H1 (cell line): ENCODE data around the gene GLCE. TPM values are rescaled to one million over a fixed set of nuclear protein-coding genes. Genes with fewer than 3 reads are reported as not detected.

Experiments used
- CTCF ChIA-PET: fragments of 300-600 bp; sonication (Branson Sonifier 250); formaldehyde crosslinking; loops from one replicate; lab custom pipeline; 2021; ENCODE audit not compliant: partially characterized antibody; lab: Charles Lee
- POLR2A ChIA-PET: fragments of 300-600 bp; sonication (Branson Sonifier 250); formaldehyde crosslinking; loops from one replicate; lab custom pipeline; 2021; ENCODE audit warnings: inconsistent platforms; ENCODE audit not compliant: partially characterized antibody; lab: Charles Lee
- DNase-seq, 2 experiments: peaks; one replicate each; pipeline versions ENCODE4 v3.0.0 to v3.0.0-alpha.2; 2010 to 2022; ENCODE audit warnings: low spot score in 2 of 2, low read depth in 1 of 2, mixed read lengths in 1 of 2
- FAIRE-seq: peaks from 2 replicates; lab custom pipeline; 2011; peaks lifted over from hg19 to GRCh38; lab: Jason Lieb, UNC
- H2AFZ ChIP-seq: 2 replicates; pipeline ENCODE4 v1.8.1; 2012; ENCODE audit warnings: low read length, inconsistent platforms
- H2AK5ac ChIP-seq: 2 replicates; pipeline ENCODE4 v1.6.1; 2013; ENCODE audit warnings: low read depth, low read length
- H2BK120ac ChIP-seq: replicated peaks from 2 replicates; pipeline ENCODE3; 2013; ENCODE audit warnings: low read depth, low read length, inconsistent platforms
- H2BK12ac ChIP-seq: 2 replicates; pipeline ENCODE4 v1.6.1; 2013; ENCODE audit warnings: low read depth, low read length
- H2BK15ac ChIP-seq: 2 replicates; pipeline ENCODE4 v1.6.1; 2013; ENCODE audit warnings: low read length
- H2BK20ac ChIP-seq: 2 replicates; pipeline ENCODE4 v1.6.1; 2013; ENCODE audit warnings: low read length
- H2BK5ac ChIP-seq: 2 replicates; pipeline ENCODE4 v1.6.1; 2013; ENCODE audit warnings: low read depth, low read length
- H3K14ac ChIP-seq: 2 replicates; pipeline ENCODE4 v1.6.1; 2013; ENCODE audit warnings: inconsistent platforms; ENCODE audit not compliant: insufficient read length
- H3K18ac ChIP-seq: 2 replicates; pipeline ENCODE4 v1.6.1; 2013; ENCODE audit warnings: low read length; ENCODE audit errors: extremely low read depth
- H3K23ac ChIP-seq: 2 replicates; pipeline ENCODE4 v1.6.1; 2013; ENCODE audit warnings: inconsistent platforms; ENCODE audit not compliant: insufficient read length
- H3K23me2 ChIP-seq: 2 replicates; pipeline ENCODE4 v1.6.1; 2013; ENCODE audit warnings: low read depth, low read length
- H3K27ac ChIP-seq: 2 replicates; pipeline ENCODE4 v1.6.1; 2011; ENCODE audit warnings: low read depth, low read length, inconsistent platforms
- H3K27me3 ChIP-seq, 4 experiments: replicated peaks in 1 of 4; 1 replicate in 1 of 4; 2 replicates in 3 of 4; pipeline versions ENCODE4 v1.6.1 to v1.8.1; 2011 to 2013; ENCODE audit warnings: low read length in 3 of 4, mild to moderate bottlenecking in 3 of 4, inconsistent platforms in 2 of 4, mixed read lengths in 2 of 4, moderate library complexity in 1 of 4; ENCODE audit not compliant: control insufficient read depth in 3 of 4, insufficient read depth in 3 of 4; ENCODE audit errors: extremely low read depth in 1 of 4
- H3K36me3 ChIP-seq, 4 experiments: 2 replicates each; pipeline versions ENCODE4 v1.6.1 to v1.8.1; 2011 to 2013; ENCODE audit warnings: mild to moderate bottlenecking in 4 of 4, low read length in 3 of 4, moderate library complexity in 2 of 4, control low read depth in 1 of 4, inconsistent platforms in 1 of 4; ENCODE audit not compliant: insufficient read depth in 4 of 4, control insufficient read depth in 2 of 4
- H3K4ac ChIP-seq: replicated peaks from 2 replicates; pipeline ENCODE3; 2013; ENCODE audit warnings: low read length, low read depth, mixed read lengths, inconsistent platforms; ENCODE audit not compliant: insufficient read length
- H3K4me1 ChIP-seq, 4 experiments: replicated peaks in 1 of 4; 1 replicate in 1 of 4; 2 replicates in 3 of 4; pipeline versions ENCODE4 v1.6.1 to v1.8.1; 2011 to 2013; ENCODE audit warnings: low read length in 3 of 4, inconsistent platforms in 2 of 4, mixed read lengths in 1 of 4; ENCODE audit not compliant: insufficient read depth in 4 of 4, control insufficient read depth in 3 of 4
- H3K4me2 ChIP-seq, 2 experiments: 2 replicates each; pipeline versions ENCODE4 v1.6.1 to v1.8.1; 2011 to 2013; ENCODE audit warnings: low read depth in 2 of 2, low read length in 2 of 2, control low read depth in 1 of 2, inconsistent platforms in 1 of 2, mild to moderate bottlenecking in 1 of 2; ENCODE audit not compliant: insufficient read depth in 1 of 2
- H3K4me3 ChIP-seq, 4 experiments: fragments of 200-600, 300-600 bp in 1 of 4; sonication (generic), shearing (Covaris generic), sonication (Bioruptor Twin) in 1 of 4; 2 replicates each; pipeline versions ENCODE4 v1.5.1 to v1.8.1; 2011 to 2016; ENCODE audit warnings: low read length in 4 of 4, low read depth in 3 of 4, control low read depth in 2 of 4, inconsistent platforms in 2 of 4, mild to moderate bottlenecking in 2 of 4, mixed read lengths in 1 of 4, moderate library complexity in 1 of 4; ENCODE audit not compliant: insufficient read depth in 2 of 4; ENCODE audit errors: extremely low read depth in 1 of 4
- H3K56ac ChIP-seq: replicated peaks from 2 replicates; pipeline ENCODE3; 2013; ENCODE audit warnings: low read depth, mild to moderate bottlenecking, mixed read lengths, low read length, inconsistent platforms; ENCODE audit not compliant: insufficient read length
- H3K79me1 ChIP-seq: 2 replicates; pipeline ENCODE4 v1.6.1; 2013; ENCODE audit warnings: low read depth, low read length, control low read depth
- H3K79me2 ChIP-seq, 2 experiments: 2 replicates each; pipeline versions ENCODE4 v1.6.1 to v1.8.1; 2012 to 2013; ENCODE audit warnings: low read length in 2 of 2, mild to moderate bottlenecking in 2 of 2, inconsistent platforms in 1 of 2; ENCODE audit not compliant: insufficient read depth in 2 of 2, control insufficient read depth in 1 of 2
- H3K9ac ChIP-seq, 4 experiments: replicated peaks in 1 of 4; 1 replicate in 1 of 4; 2 replicates in 3 of 4; pipeline versions ENCODE4 v1.6.1 to v1.8.1; 2011 to 2013; ENCODE audit warnings: low read depth in 3 of 4, low read length in 3 of 4, control low read depth in 2 of 4, mild to moderate bottlenecking in 2 of 4, moderate library complexity in 2 of 4, inconsistent platforms in 1 of 4; ENCODE audit errors: extremely low read depth in 1 of 4
- H3K9me3 ChIP-seq, 2 experiments: 2 replicates each; pipeline versions ENCODE4 v1.6.1 to v1.8.1; 2012 to 2013; ENCODE audit warnings: mild to moderate bottlenecking in 2 of 2, moderate library complexity in 2 of 2, control low read depth in 1 of 2, inconsistent platforms in 1 of 2, low read depth in 1 of 2, low read length in 1 of 2, mixed read lengths in 1 of 2; ENCODE audit not compliant: insufficient read depth in 2 of 2
- H4K20me1 ChIP-seq, 2 experiments: replicated peaks in 1 of 2; 2 replicates each; pipeline versions ENCODE3 to v1.8.1; 2011 to 2013; ENCODE audit warnings: inconsistent platforms in 2 of 2, low read length in 2 of 2, mild to moderate bottlenecking in 1 of 2; ENCODE audit not compliant: insufficient read depth in 2 of 2, control insufficient read depth in 1 of 2
- H4K5ac ChIP-seq: 2 replicates; pipeline ENCODE4 v1.6.1; 2013; ENCODE audit warnings: low read length, low read depth, mixed read lengths, inconsistent platforms; ENCODE audit not compliant: insufficient read length
- H4K8ac ChIP-seq: 2 replicates; pipeline ENCODE4 v1.8.0; 2013; ENCODE audit warnings: mild to moderate bottlenecking, moderate library complexity, low read length, inconsistent platforms; ENCODE audit not compliant: insufficient read depth; ENCODE audit errors: extremely low read depth
- H4K91ac ChIP-seq: replicated peaks from 2 replicates; pipeline ENCODE3; 2013; ENCODE audit warnings: low read length, mixed read lengths, inconsistent platforms; ENCODE audit not compliant: insufficient read length
- BACH1 ChIP-seq: IDR thresholded peaks from 2 replicates; pipeline ENCODE4 v1.6.1; 2012; ENCODE audit warnings: low read length, improper control_type of control experiment
- CEBPB ChIP-seq: IDR thresholded peaks from 2 replicates; pipeline ENCODE4 v1.6.1; 2012; ENCODE audit warnings: low read depth, low read length
- FOSL1 ChIP-seq: IDR thresholded peaks from 2 replicates; pipeline ENCODE4 v1.6.1; 2011; ENCODE audit warnings: mild to moderate bottlenecking, low read depth, low read length, moderate library complexity; ENCODE audit not compliant: insufficient read depth
- POLR2AphosphoS5 ChIP-seq: IDR thresholded peaks from 2 replicates; pipeline ENCODE4 v1.6.1; 2011; ENCODE audit warnings: low read depth, low read length
- RXRA ChIP-seq: IDR thresholded peaks from 2 replicates; pipeline ENCODE4 v1.6.1; 2011; ENCODE audit warnings: low read depth, mild to moderate bottlenecking, low read length, moderate library complexity; ENCODE audit not compliant: insufficient read depth
- SIN3A ChIP-seq, 2 experiments: IDR thresholded peaks in 1 of 2; conservative IDR thresholded peaks in 1 of 2; 2 replicates each; pipeline ENCODE4 v1.6.1; 2011 to 2012; ENCODE audit warnings: low read length in 2 of 2, improper control_type of control experiment in 1 of 2, low read depth in 1 of 2, mild to moderate bottlenecking in 1 of 2
- SIX5 ChIP-seq: IDR thresholded peaks from 2 replicates; pipeline ENCODE4 v1.6.1; 2011; ENCODE audit warnings: mild to moderate bottlenecking, low read depth, low read length
- SP1 ChIP-seq: IDR thresholded peaks from 2 replicates; pipeline ENCODE4 v1.6.1; 2011; ENCODE audit warnings: low read depth, low read length
- SUZ12 ChIP-seq: fragments of 200-600 bp; sonication (generic); IDR thresholded peaks from 2 replicates; pipeline ENCODE4 v1.6.1; 2012; ENCODE audit warnings: mild to moderate bottlenecking, inconsistent platforms, low read length, moderate library complexity, mixed read lengths
- TBP ChIP-seq: IDR thresholded peaks from 2 replicates; pipeline ENCODE4 v1.6.1; 2011; ENCODE audit warnings: low read depth, low read length, improper control_type of control experiment
- USF2 ChIP-seq: IDR thresholded peaks from 2 replicates; pipeline ENCODE4 v1.6.1; 2011; ENCODE audit warnings: low read length, improper control_type of control experiment
- WGBS, 2 experiments: shearing (Covaris generic) in 1 of 2; methylation state at CpG; one replicate each; pipeline versions ENCODE4 v1.1.6 to v1.1.7; 2013 to 2015; ENCODE audit warnings: low lambda C conversion rate in 2 of 2, mixed read lengths in 2 of 2, inconsistent platforms in 1 of 2, low coverage in 1 of 2, missing lambda C conversion rate in 1 of 2; ENCODE audit not compliant: insufficient replicate concordance in 2 of 2, insufficient coverage in 1 of 2, insufficient read length in 1 of 2; ENCODE audit errors: extremely low coverage in 1 of 2, missing lambda C conversion rate in 1 of 2; 5-methylcytosine and 5-hydroxymethylcytosine counted together
- polyA plus RNA-seq, 7 experiments: library from polyadenylated mRNA; depleted of rRNA in 3 of 7; stranded (reverse) in 5 of 7; unstranded in 2 of 7; fragments of >200 nt in 5 of 7; fragments of 200-250 nt in 2 of 7; gene quantifications; 1 replicate in 5 of 7; 2 replicates in 1 of 7; 4 replicates in 1 of 7; pipeline versions ENCODE4 v1.2.1 to v1.2.3, GENCODE V29; 2011 to 2013; ENCODE audit warnings: missing spikeins in 2 of 7, mixed read lengths in 2 of 7
- total RNA-seq: library from RNA; stranded (reverse); fragmentation: NEBNext Ultra II Directional; extraction: Animal tissue kit (Norgen Biotek cat#: 25700); gene quantifications from 2 replicates; pipeline ENCODE4 v1.2.1, GENCODE V29; 2021

Gene GLCE
- total and polyA plus RNA-seq, 2 of the 8 experiments (the other 6 are each of a cell fraction or from before 2014, with no cell fraction given), result 17.1 to 22.7 TPM

DNA sequence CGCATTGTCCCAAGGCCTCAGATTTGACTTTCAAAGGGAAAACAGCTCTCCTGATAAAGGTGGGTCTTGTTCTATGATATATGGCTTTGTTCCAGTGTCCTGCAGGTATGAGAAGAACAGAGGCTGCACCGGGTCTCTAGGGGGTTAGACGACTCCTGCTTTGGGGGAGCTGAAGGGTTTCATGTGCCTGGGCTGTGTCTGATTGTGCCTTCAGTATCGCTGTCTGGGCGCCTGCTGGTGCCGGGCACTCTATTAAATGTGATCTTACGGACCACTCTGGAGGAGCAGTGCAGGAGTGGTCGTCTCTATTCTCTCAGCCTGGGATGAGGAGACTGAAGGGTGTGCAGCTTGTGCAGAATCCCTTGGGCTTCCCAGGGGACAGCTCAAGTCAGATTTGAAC is 154.3 kb downstream of the GLCE start:
- H3K23me2 ChIP-seq, result no peaks in the 10 kb centered on the region
- WGBS, 2 experiments, result 95% methylated on average over 8 of the region's 8 CpGs; no CpG with 5 or more reads in 1 of the 2 experiments
- DNase-seq (no peak), FAIRE-seq (no peak)
- no peak overlapping the region for H2AFZ ChIP-seq
- no peak overlapping the region for H2BK12ac ChIP-seq
- H2BK5ac ChIP-seq, result no peak overlapping the region; the same call in 1 of the 2 replicates
- no peaks in the 10 kb centered on the region; the same call in none of the 2 replicates for H3K79me1 ChIP-seq
- H3K4me2 ChIP-seq, result no peak overlapping the region
- no peak overlapping the region for H3K4me3 ChIP-seq
- no peak overlapping the region for H3K56ac ChIP-seq
- no peak overlapping the region for H4K5ac ChIP-seq
- no peak overlapping the region for H2AK5ac ChIP-seq
- TF ChIP-seq BACH1 (no peak), FOSL1 (no peak), POLR2AphosphoS5 (no peak), USF2 (no peak), RXRA (no peak), SIN3A (conservative IDR thresholded peaks at IDR 0.05 in 1 of 2, IDR thresholded peaks at IDR 0.05 in 1 of 2; ENCODE audit: low read depth in 1 of 2, low read length in 2 of 2) (no peak), CEBPB (no peak), SIX5 (no peak), SP1 (no peak), TBP (no peak), SUZ12 (no peak)
- CTCF ChIA-PET, result interaction anchor here (0.7 to 2.0 kb wide), 3 partner anchors 11 to 80 kb away, joined by 3 to 11 read pairs (median 4); no protein-coding TSS in a partner anchor
- no peaks in the 10 kb centered on the region for H3K79me2 ChIP-seq
- H3K9me3 ChIP-seq, result no peaks in the 10 kb centered on the region
- H3K27me3 ChIP-seq, result no peaks in the 10 kb centered on the region
- H2BK120ac ChIP-seq, result no peak overlapping the region
- H4K20me1 ChIP-seq, result peaks cover 0 to 1% of the 10 kb centered on the region in 2 experiments
- H2BK15ac ChIP-seq, result no peak overlapping the region
- H4K91ac ChIP-seq, result no peak overlapping the region
- H3K36me3 ChIP-seq, result no peaks in the 10 kb centered on the region
- no peak overlapping the region for H3K27ac ChIP-seq
- no peak overlapping the region for H2BK20ac ChIP-seq
- H3K18ac ChIP-seq, result no peak overlapping the region
- POLR2A ChIA-PET, result interaction anchor here (0.7 kb wide), 1 partner anchor 141 kb away, joined by 3 read pairs; no protein-coding TSS in a partner anchor
- peak overlapping the region in 1 of 4 experiments; percentile 7; a peak in 1 of 7 replicates for H3K9ac ChIP-seq
- H3K4me1 ChIP-seq, result peaks cover 0 to 6% (median 3%) of the 10 kb centered on the region in 4 experiments; a peak in 4 of 7 replicates
- H3K4ac ChIP-seq, result no peak overlapping the region
- no peak overlapping the region for H3K14ac ChIP-seq
- H3K23ac ChIP-seq, result no peak overlapping the region
- no peak overlapping the region for H4K8ac ChIP-seq
